ENCODE results near the gene MARCHF10. TPM values are rescaled to one million over a fixed set of nuclear protein-coding genes. Genes with fewer than 3 reads are reported as not detected.

MARCHF10 gene
- polyA plus RNA-seq, 1 donor from 2014 or later: 0.20 TPM

GRCh38 chr17:62826956-62827355 lies 18.8 kb upstream of the MARCHF10 start:
- Mint-ChIP-seq H3K4me1 (peaks cover 0 to 2% (median 2%) of the 10 kb centered on the region in 3 donors), H3K27me3 (peaks cover 2% of the 10 kb centered on the region), H3K4me3 (no peak overlapping the region), H3K9me3 (no peaks in the 10 kb centered on the region), H3K36me3 (no peaks in the 10 kb centered on the region), H3K27ac (no peak overlapping the region)

- Mint-ChIP-seq H3K27ac (no peak overlapping the region), H3K9me3 (no peaks in the 10 kb centered on the region), H3K4me3 (no peak overlapping the region), H3K27me3 (peaks cover 2% of the 10 kb centered on the region), H3K36me3 (no peaks in the 10 kb centered on the region), H3K4me1 (peaks cover 0 to 2% (median 0%) of the 10 kb centered on the region in 3 donors)
Observed at GRCh38 chr17:62825182-62825581, 17.1 kb upstream of the MARCHF10 start.

DNA sequence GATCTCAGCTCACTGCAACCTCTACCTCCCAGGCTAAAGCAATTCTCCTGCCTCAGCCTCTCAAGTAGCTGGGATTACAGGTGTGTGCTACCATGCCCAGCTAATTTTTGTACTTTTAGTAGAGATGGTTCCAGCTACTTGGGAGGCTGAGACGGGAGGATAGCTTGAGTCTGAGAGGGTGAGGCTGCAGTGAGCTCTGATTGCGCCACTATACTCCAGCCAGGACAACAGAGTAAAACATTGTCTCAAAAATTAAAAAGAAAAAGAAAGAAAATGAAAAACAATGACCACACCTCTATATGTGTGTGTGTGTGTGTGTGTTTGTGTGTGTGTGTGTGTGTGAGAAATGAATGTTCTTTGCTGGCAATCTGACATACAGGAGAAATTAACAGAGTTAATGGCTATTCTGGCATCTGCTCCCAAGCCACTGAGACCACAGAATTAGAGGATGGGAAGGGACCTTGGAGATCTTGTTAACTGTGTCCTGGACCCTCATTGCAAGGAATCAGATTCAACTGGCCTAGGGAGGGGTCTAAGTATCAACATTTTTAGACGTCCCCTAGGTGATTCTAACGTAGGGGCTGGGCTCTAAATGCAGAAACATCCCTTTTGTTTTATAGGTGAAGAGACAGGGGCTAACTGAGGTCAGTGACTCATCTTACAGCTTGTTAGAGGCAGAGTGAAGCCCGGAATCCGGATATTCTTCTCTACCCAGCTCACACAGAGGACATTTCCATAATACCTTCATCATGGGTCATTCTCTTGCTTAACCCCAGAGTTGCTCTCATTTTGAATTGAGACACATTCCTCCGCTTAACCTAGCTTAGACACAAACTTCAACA lies 16.4 kb upstream of the MARCHF10 start:
- Mint-ChIP-seq H3K27me3 (peaks cover 5% of the 10 kb centered on the region), H3K27ac (no peak overlapping the region), H3K36me3 (no peaks in the 10 kb centered on the region), H3K4me1 (peaks cover 0 to 2% (median 0%) of the 10 kb centered on the region in 3 donors), H3K9me3 (no peaks in the 10 kb centered on the region), H3K4me3 (no peak overlapping the region)

DNA sequence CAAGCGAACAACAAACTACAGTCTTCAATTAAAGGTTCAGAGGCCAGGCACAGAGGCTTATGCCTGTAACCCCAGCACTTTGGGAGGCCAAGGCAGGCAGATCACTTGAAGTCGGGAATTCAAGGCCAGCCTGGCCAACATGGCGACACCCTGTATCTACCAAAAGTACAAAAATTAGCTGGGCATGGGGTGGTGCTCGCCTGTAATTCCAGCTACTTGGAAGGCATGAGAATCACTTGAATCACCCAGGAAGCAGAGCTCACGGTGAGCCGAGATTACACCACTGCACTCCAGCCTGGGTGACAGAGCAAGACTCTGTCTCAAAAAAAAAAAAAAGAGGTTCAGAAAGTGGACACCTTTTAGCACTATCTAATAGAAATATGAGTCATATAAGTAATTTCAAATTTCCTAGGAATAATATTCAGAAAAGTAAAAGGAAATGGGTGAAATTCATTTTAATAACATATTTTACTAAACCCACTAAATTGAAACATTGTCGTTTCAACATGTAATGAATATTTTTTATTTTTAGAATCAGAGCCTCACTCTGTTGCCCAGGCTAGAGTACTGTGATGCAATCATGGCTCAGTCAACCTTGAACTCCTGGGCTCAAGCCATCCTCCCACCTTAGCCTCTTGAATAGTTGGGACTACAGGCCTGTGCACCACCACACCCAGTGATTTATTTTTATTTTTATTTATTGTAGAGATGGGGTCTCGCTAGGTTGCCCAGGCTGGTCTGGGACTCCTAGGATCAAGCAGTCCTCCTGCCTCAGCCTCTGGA lies 15.2 kb upstream of the MARCHF10 start:
- H3K27me3 Mint-ChIP-seq: peaks cover 5% of the 10 kb centered on the region

GRCh38 chr17:62822080-62822904 lies 14.2 kb upstream of the MARCHF10 start:
- H3K9me3 Mint-ChIP-seq: no peaks in the 10 kb centered on the region
- no peaks in the 10 kb centered on the region for H3K36me3 Mint-ChIP-seq
- no peaks in the 10 kb centered on the region for H3K4me1 Mint-ChIP-seq
- H3K4me3 Mint-ChIP-seq: peak overlapping the region in 1 of 4 donors; percentile 74
- peaks cover 3% of the 10 kb centered on the region for H3K27me3 Mint-ChIP-seq
- no peak overlapping the region for H3K27ac Mint-ChIP-seq

More for the DNA sequence above, 15.2 kb upstream of the MARCHF10 start:
- peaks cover 0 to 2% (median 0%) of the 10 kb centered on the region in 3 donors for H3K4me1 Mint-ChIP-seq
- no peak overlapping the region for H3K27ac Mint-ChIP-seq
- no peaks in the 10 kb centered on the region for H3K9me3 Mint-ChIP-seq
- H3K4me3 Mint-ChIP-seq: no peak overlapping the region
- no peaks in the 10 kb centered on the region for H3K36me3 Mint-ChIP-seq

- Mint-ChIP-seq H3K9me3 (no peaks in the 10 kb centered on the region), H3K4me1 (no peaks in the 10 kb centered on the region), H3K27ac (no peak overlapping the region), H3K4me3 (peak overlapping the region in 1 of 4 donors; percentile 74), H3K36me3 (no peaks in the 10 kb centered on the region), H3K27me3 (peaks cover 3% of the 10 kb centered on the region)
Observed at GRCh38 chr17:62821189-62822079, 13.3 kb upstream of the MARCHF10 start.

DNA sequence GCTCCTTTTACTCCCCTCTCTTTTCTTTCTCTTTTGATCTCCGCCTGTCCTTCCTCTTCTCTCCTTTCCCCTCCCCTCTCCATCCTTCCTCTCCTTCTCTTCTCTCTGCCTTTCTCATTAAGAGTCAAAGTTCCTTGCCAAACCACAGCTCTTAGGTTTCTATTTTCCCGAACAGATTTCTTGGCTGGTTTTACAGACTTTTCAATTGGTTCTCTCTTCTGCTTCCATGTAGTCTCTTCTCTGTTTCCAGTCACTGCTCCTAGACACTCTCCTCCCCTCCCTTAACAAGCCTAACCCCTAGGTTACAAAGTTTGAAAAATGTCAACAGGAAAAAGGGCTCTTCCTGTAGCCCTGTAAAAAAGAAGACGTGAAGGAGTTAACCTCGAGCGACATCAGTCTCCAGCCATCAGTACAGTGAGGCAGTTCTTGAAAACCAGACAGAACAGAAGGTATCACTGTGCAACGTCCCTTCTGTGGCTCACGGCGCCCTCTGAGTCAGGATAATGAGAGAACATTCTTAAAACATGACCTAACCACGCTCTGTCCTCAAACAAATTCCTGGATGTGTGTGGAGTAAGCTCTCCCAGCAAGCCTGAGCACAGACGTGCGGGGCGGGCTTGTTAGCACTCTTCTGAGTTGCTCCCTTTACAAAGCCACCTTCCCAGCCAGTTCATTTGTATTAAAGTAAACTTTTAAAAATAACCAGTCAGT lies 11.6 kb upstream of the MARCHF10 start:
- no peak overlapping the region for H3K4me3 Mint-ChIP-seq
- H3K27ac Mint-ChIP-seq: no peak overlapping the region
- H3K27me3 Mint-ChIP-seq: peaks cover 4% of the 10 kb centered on the region

GRCh38 chr17:62818526-62818925 lies 10.4 kb upstream of the MARCHF10 start:
- Mint-ChIP-seq H3K36me3 (no peaks in the 10 kb centered on the region), H3K27ac (no peak overlapping the region), H3K4me1 (no peaks in the 10 kb centered on the region), H3K27me3 (peaks cover 4% of the 10 kb centered on the region), H3K4me3 (no peak overlapping the region), H3K9me3 (peaks cover 0 to 13% (median 7%) of the 10 kb centered on the region in 3 donors)

More for the DNA sequence above, 11.6 kb upstream of the MARCHF10 start:
- peaks cover 0 to 3% (median 0%) of the 10 kb centered on the region in 3 donors for H3K9me3 Mint-ChIP-seq
- H3K36me3 Mint-ChIP-seq: no peaks in the 10 kb centered on the region
- H3K4me1 Mint-ChIP-seq: no peaks in the 10 kb centered on the region

GRCh38 chr17:62816282-62816839 lies 8.2 kb upstream of the MARCHF10 start:
- Mint-ChIP-seq H3K27ac (no peak overlapping the region), H3K4me1 (peaks cover 0 to 2% (median 0%) of the 10 kb centered on the region in 3 donors), H3K36me3 (no peaks in the 10 kb centered on the region), H3K4me3 (no peak overlapping the region), H3K9me3 (peaks cover 2 to 18% (median 15%) of the 10 kb centered on the region in 3 donors), H3K27me3 (peaks cover 7% of the 10 kb centered on the region)

DNA sequence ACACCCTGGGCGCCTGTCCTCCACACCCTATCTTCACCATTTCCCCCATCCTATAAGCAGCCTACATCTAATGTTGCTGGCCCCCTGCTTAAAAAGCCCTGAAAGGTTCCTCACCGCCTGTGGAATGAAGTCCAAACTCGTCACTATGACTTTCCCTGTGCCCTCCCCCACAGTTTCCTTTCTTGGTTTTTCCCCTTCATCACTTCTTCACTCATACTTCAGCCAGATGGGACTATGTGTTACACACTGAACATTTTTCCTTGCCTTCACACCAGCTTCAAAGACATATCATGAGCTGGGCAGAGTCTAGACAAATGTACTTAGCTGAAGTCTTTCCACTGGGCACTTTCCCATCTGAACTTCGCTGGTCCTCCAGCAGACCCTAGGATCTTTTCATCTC lies 1.5 kb upstream of the MARCHF10 start:
- Mint-ChIP-seq H3K27ac (no peak overlapping the region), H3K36me3 (no peaks in the 10 kb centered on the region), H3K9me3 (peaks cover 2 to 18% (median 15%) of the 10 kb centered on the region in 3 donors), H3K4me1 (peaks cover 0 to 9% (median 2%) of the 10 kb centered on the region in 3 donors), H3K4me3 (peak overlapping the region in 1 of 4 donors; percentile 18), H3K27me3 (peaks cover 28% of the 10 kb centered on the region)

GRCh38 chr17:62808576-62808970 lies 459 bp upstream of the MARCHF10 start:
- Mint-ChIP-seq H3K4me3 (peak overlapping the region in 1 of 4 donors; percentile 2), H3K27me3 (peaks cover 35% of the 10 kb centered on the region)

DNA sequence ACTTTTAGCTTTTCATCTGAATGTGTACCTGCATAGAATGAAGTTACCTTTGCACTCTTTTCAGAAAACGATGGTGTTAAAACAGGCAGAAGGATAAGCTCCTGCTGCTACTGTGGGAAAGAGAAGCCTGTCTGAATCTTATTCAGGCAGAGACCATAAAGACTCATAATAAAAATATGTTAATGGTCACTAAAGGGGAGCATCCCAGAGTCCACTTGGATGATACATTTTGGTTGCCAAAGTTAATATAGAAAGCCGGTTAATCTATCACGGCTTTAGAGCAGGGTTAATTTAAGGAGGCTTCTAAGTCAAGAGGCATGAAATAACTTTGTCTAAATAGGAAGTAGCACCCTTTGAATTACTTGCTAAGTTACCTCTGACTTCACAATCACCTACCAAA lies 2.9 kb downstream of the MARCHF10 start:
- Mint-ChIP-seq H3K4me1 (peaks cover 0 to 5% (median 2%) of the 10 kb centered on the region in 3 donors), H3K27me3 (peaks cover 41% of the 10 kb centered on the region), H3K9me3 (no peaks in the 10 kb centered on the region), H3K4me3 (no peak overlapping the region), H3K36me3 (peaks cover 3% of the 10 kb centered on the region), H3K27ac (no peak overlapping the region)

More at GRCh38 chr17:62808576-62808970, 459 bp upstream of the MARCHF10 start:
- Mint-ChIP-seq H3K27ac (no peak overlapping the region), H3K36me3 (peaks cover 3% of the 10 kb centered on the region), H3K4me1 (peaks cover 0 to 9% (median 2%) of the 10 kb centered on the region in 3 donors), H3K9me3 (peaks cover 2 to 9% (median 8%) of the 10 kb centered on the region in 3 donors)

DNA sequence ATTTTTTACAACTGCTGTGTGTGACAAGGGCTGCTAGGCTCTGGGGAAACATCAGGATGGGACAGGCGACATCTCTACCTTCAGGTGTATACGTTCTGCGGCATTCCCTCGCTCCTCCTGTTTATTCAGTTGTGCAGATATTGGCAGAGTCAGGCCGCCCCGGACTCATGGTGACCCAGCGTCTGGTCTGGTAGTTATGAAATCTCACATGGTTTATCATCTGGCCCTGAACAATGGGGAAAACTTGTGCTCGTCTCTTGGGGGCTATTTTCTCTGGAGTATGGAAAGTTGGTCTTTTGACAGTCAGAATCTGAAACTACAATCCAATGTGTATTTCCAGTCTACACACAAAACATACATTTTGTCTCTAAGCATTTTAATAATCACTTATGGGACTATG lies 3.3 kb downstream of the MARCHF10 start:
- H3K9me3 Mint-ChIP-seq: peaks cover 0 to 1% (median 0%) of the 10 kb centered on the region in 3 donors
- H3K4me3 Mint-ChIP-seq: no peak overlapping the region
- H3K36me3 Mint-ChIP-seq: peaks cover 3% of the 10 kb centered on the region
- peaks cover 0 to 5% (median 2%) of the 10 kb centered on the region in 3 donors for H3K4me1 Mint-ChIP-seq
- H3K27ac Mint-ChIP-seq: no peak overlapping the region
- H3K27me3 Mint-ChIP-seq: peaks cover 42% of the 10 kb centered on the region
